ENCODE data around the gene CACNA1C.

- TF ChIP-seq CTCF (IDR thresholded peaks at IDR 0.05) = no peak
- TF ChIP-seq POLR2AphosphoS5 (IDR thresholded peaks at IDR 0.05) = no peak
These were observed 265.0 kb downstream of the CACNA1C start for GRCh38 chr12:2317772-2318171.
